ENCODE measurements around the gene ZNF562. TPM values are rescaled to one million over a fixed set of nuclear protein-coding genes. Genes with fewer than 3 reads are reported as not detected.
A peak's percentile ranks its signal among the peaks of the same experiment; 100 is the strongest.

Gene ZNF562
- total RNA-seq, 2 experiments from 2014 or later, result 18.8 to 22.5 TPM

GRCh38 chr19:9622531-9622930 is 52.4 kb downstream of the ZNF562 start:
- Mint-ChIP-seq H3K9me3 (peaks cover 8% of the 10 kb centered on the region), H3K4me3 (peak overlapping the region; percentile 29), H3K36me3 (ENCODE audit: low read depth) (peaks cover 30% of the 10 kb centered on the region), H3K27me3 (no peaks in the 10 kb centered on the region), H3K27ac (no peak overlapping the region), H3K4me1 (peaks cover 22% of the 10 kb centered on the region)
- ChIA-PET POLR2A (interaction anchor here (1.4 to 2.3 kb wide), 2 partner anchors 39 to 146 kb away, joined by 7 to 8 read pairs; partner anchors contain the start of genes ZNF121 and ZNF846), CTCF (interaction anchor here (1.1 to 2.4 kb wide), 2 partner anchors 35 to 174 kb away, joined by 3 to 9 read pairs; no protein-coding TSS in a partner anchor)
- no peak for DNase-seq

GRCh38 chr19:9621156-9622037 is 53.5 kb downstream of the ZNF562 start, which contains the start of gene ZNF561:
TSS of gene ZNF561 (minus strand) at chr19:9621232. CDS start at chr19:9619456, 1,776 bp downstream.
- Mint-ChIP-seq H3K27me3 (no peaks in the 10 kb centered on the region), H3K9me3 (peaks cover 9% of the 10 kb centered on the region), H3K36me3 (ENCODE audit: low read depth) (peaks cover 40% of the 10 kb centered on the region), H3K4me3 (peak within 1 kb of the TSS; percentile 91), H3K27ac (peak within 1 kb of the TSS; percentile 94), H3K4me1 (peaks cover 22% of the 10 kb centered on the region)
- POLR2A ChIA-PET, result interaction anchor here (0.8 to 2.3 kb wide), 5 partner anchors 27 to 205 kb away, joined by 3 to 8 read pairs (median 6); partner anchors contain the start of genes ZNF121, ZNF266 and ZNF846
- DNase-seq, result peak; percentile 89
- CTCF ChIA-PET, result interaction anchor here (0.6 to 2.4 kb wide), 3 partner anchors 34 to 177 kb away, joined by 3 to 9 read pairs (median 3); no protein-coding TSS in a partner anchor

- Mint-ChIP-seq H3K27ac (peak overlapping the region; percentile 94), H3K27me3 (no peaks in the 10 kb centered on the region), H3K36me3 (ENCODE audit: low read depth) (peaks cover 46% of the 10 kb centered on the region), H3K4me3 (peak overlapping the region; percentile 91), H3K9me3 (peaks cover 11% of the 10 kb centered on the region), H3K4me1 (peaks cover 20% of the 10 kb centered on the region)
- ChIA-PET POLR2A (interaction anchor here (2.3 kb wide), 1 partner anchor 37 kb away, joined by 7 read pairs; the partner anchor contains the start of gene ZNF121), CTCF (interaction anchor here (2.4 kb wide), 1 partner anchor 175 kb away, joined by 9 read pairs; no protein-coding TSS in a partner anchor)
- DNase-seq, result no peak
Observed at GRCh38 chr19:9620842-9621155, 54.1 kb downstream of the ZNF562 start.

- Mint-ChIP-seq H3K27me3 (no peaks in the 10 kb centered on the region), H3K4me1 (peaks cover 5% of the 10 kb centered on the region), H3K4me3 (no peak overlapping the region), H3K36me3 (ENCODE audit: low read depth) (peaks cover 83% of the 10 kb centered on the region), H3K9me3 (peaks cover 21% of the 10 kb centered on the region), H3K27ac (no peak overlapping the region)
- POLR2A ChIA-PET, result no interaction called here
- CTCF ChIA-PET, result no interaction called here
- DNase-seq, result no peak
Observed at GRCh38 chr19:9615844-9616243, 59.1 kb downstream of the ZNF562 start.

- Mint-ChIP-seq H3K9me3 (peaks cover 43% of the 10 kb centered on the region), H3K36me3 (ENCODE audit: low read depth) (peaks cover 69% of the 10 kb centered on the region)
- CTCF ChIA-PET, result no interaction called here
Observed at GRCh38 chr19:9610484-9611113, 64.3 kb downstream of the ZNF562 start.

GRCh38 chr19:9608912-9609311 is 66.0 kb downstream of the ZNF562 start:
- no peaks in the 10 kb centered on the region for H3K27me3 Mint-ChIP-seq
- no peak for DNase-seq
- no peaks in the 10 kb centered on the region for H3K4me1 Mint-ChIP-seq
- no peak overlapping the region for H3K4me3 Mint-ChIP-seq
- peaks cover 46% of the 10 kb centered on the region for H3K9me3 Mint-ChIP-seq
- ChIA-PET POLR2A (no interaction called here), CTCF (no interaction called here)
- H3K27ac Mint-ChIP-seq, result no peak overlapping the region
- peaks cover 54% of the 10 kb centered on the region for H3K36me3 Mint-ChIP-seq (ENCODE audit: low read depth)

More at GRCh38 chr19:9610484-9611113, 64.3 kb downstream of the ZNF562 start:
- H3K27me3 Mint-ChIP-seq, result no peaks in the 10 kb centered on the region
- H3K4me3 Mint-ChIP-seq, result no peak overlapping the region
- H3K4me1 Mint-ChIP-seq, result no peaks in the 10 kb centered on the region
- no peak for DNase-seq
- no peak overlapping the region for H3K27ac Mint-ChIP-seq
- POLR2A ChIA-PET, result no interaction called here

GRCh38 chr19:9597027-9597426 is 77.9 kb downstream of the ZNF562 start:
- ChIA-PET POLR2A (no interaction called here), CTCF (no interaction called here)
- H3K27ac Mint-ChIP-seq, result no peak overlapping the region
- H3K9me3 Mint-ChIP-seq, result peaks cover 18% of the 10 kb centered on the region
- DNase-seq, result no peak
- no peaks in the 10 kb centered on the region for H3K27me3 Mint-ChIP-seq
- H3K4me1 Mint-ChIP-seq, result no peaks in the 10 kb centered on the region
- H3K4me3 Mint-ChIP-seq, result no peak overlapping the region
- peaks cover 12% of the 10 kb centered on the region for H3K36me3 Mint-ChIP-seq (ENCODE audit: low read depth)

Other genes starting within 250 kb of the ZNF562 start
- gene ZNF266, start 239.5 kb downstream of the ZNF562 start, total RNA-seq, result 10 to 100 TPM; 31.3 to 32.1 TPM
- not detected for gene ZNF560, start 176.5 kb downstream of the ZNF562 start, total RNA-seq
- gene ZNF426, start 136.5 kb downstream of the ZNF562 start, total RNA-seq, result 10 to 100 TPM; 15.5 to 16.1 TPM
- gene ZNF121, start 90.6 kb downstream of the ZNF562 start, total RNA-seq, result 10 to 100 TPM; 40.5 to 44.6 TPM
- 10 to 100 TPM; 27.0 to 29.0 TPM for gene ZNF561, start 53.9 kb downstream of the ZNF562 start, total RNA-seq
- gene ZNF846, start 93.6 kb upstream of the ZNF562 start, total RNA-seq, result 1 to 10 TPM; 6.5 to 6.7 TPM
- gene FBXL12, start 144.0 kb upstream of the ZNF562 start, total RNA-seq, result 10 to 100 TPM; 18.3 to 20.6 TPM
- gene UBL5, start 152.8 kb upstream of the ZNF562 start, total RNA-seq, result 100 to 1,000 TPM; 339 to 372 TPM
- gene PIN1, start 160.2 kb upstream of the ZNF562 start, total RNA-seq, result 10 to 100 TPM; 96.0 to 97.0 TPM